CD4-positive, alpha-beta memory T cell (primary cell): ENCODE data around the gene ERC2. TPM values are rescaled to one million over a fixed set of nuclear protein-coding genes. Genes with fewer than 3 reads are reported as not detected.

Experiments
- CTCF ChIA-PET: fragments of 350-600 bp; sonication (Branson Sonifier 250); formaldehyde crosslinking; loops from one replicate; lab custom pipeline; 2021; ENCODE audit warnings: inconsistent platforms; ENCODE audit not compliant: partially characterized antibody; lab: Charles Lee
- POLR2A ChIA-PET: fragments of 350-600 bp; sonication (Branson Sonifier 250); formaldehyde crosslinking; loops from one replicate; lab custom pipeline; 2021; ENCODE audit not compliant: partially characterized antibody; lab: Charles Lee
- DNase-seq, 5 donors: peaks; one replicate each; pipeline versions ENCODE4 v3.0.0 to v3.0.0-alpha.2; 2020 to 2022; ENCODE audit warnings: mixed read lengths in 1 of 5
- H3K27ac ChIP-seq: one replicate; pipeline ENCODE4 v1.7.0; 2013; ENCODE audit warnings: low read depth, low read length
- H3K27me3 ChIP-seq: 2 replicates; pipeline ENCODE4 v1.7.0; 2013; ENCODE audit warnings: mild to moderate bottlenecking, low read length, moderate library complexity; ENCODE audit not compliant: insufficient read depth
- H3K36me3 ChIP-seq: 2 replicates; pipeline ENCODE4 v1.7.0; 2013; ENCODE audit warnings: mild to moderate bottlenecking, low read length, moderate library complexity; ENCODE audit not compliant: insufficient read depth
- H3K4me1 ChIP-seq: 2 replicates; pipeline ENCODE4 v1.7.0; 2013; ENCODE audit warnings: mild to moderate bottlenecking, low read length, moderate library complexity; ENCODE audit not compliant: insufficient read depth
- H3K4me3 ChIP-seq, 2 donors: one replicate each; pipeline ENCODE4 v1.7.0; 2013; ENCODE audit warnings: low read length in 2 of 2, mild to moderate bottlenecking in 1 of 2
- H3K9me3 ChIP-seq, 2 donors: one replicate each; pipeline ENCODE4 v1.7.0; 2013; ENCODE audit warnings: low read length in 2 of 2, control low read depth in 1 of 2; ENCODE audit not compliant: control insufficient read depth in 1 of 2
- H3K27ac Mint-ChIP-seq, 7 donors: one replicate each; pipeline ENCODE4 v1.8.0; 2020 to 2021; ENCODE audit warnings: mixed read lengths in 7 of 7, mild to moderate bottlenecking in 6 of 7, inconsistent platforms in 3 of 7, moderate library complexity in 3 of 7
- H3K27me3 Mint-ChIP-seq, 2 donors: one replicate each; pipeline ENCODE4 v1.8.0; 2020 to 2021; ENCODE audit warnings: mixed read lengths in 2 of 2
- H3K36me3 Mint-ChIP-seq, 2 donors: one replicate each; pipeline ENCODE4 v1.8.0; 2020 to 2021; ENCODE audit warnings: mixed read lengths in 2 of 2, inconsistent platforms in 1 of 2, mild to moderate bottlenecking in 1 of 2
- H3K4me1 Mint-ChIP-seq, 4 donors: one replicate each; pipeline ENCODE4 v1.8.0; 2020 to 2021; ENCODE audit warnings: mixed read lengths in 4 of 4, mild to moderate bottlenecking in 1 of 4
- H3K4me3 Mint-ChIP-seq, 8 donors: one replicate each; pipeline ENCODE4 v1.8.0; 2020 to 2021; ENCODE audit warnings: mixed read lengths in 8 of 8, mild to moderate bottlenecking in 7 of 8, moderate library complexity in 6 of 8, inconsistent platforms in 3 of 8
- H3K9me3 Mint-ChIP-seq, 8 donors: one replicate each; pipeline ENCODE4 v1.8.0; 2020 to 2021; ENCODE audit warnings: mixed read lengths in 8 of 8, mild to moderate bottlenecking in 5 of 8, inconsistent platforms in 3 of 8, moderate library complexity in 1 of 8
- intact Hi-C: fragments of 100-400 bp; cut with micrococcal nuclease; formaldehyde crosslinking; loops from one replicate; pipeline ENCODE4 v1.15.1; 2023
- polyA plus RNA-seq, 2 donors: library from polyadenylated mRNA; unstranded; fragments of 300-500 nt; fragmentation: Illumina TruSeq; gene quantifications; one replicate each; pipeline ENCODE4 v1.2.3, GENCODE V29; 2021
- total RNA-seq, 2 experiments: library from RNA; stranded (reverse); gene quantifications; one replicate each; pipeline ENCODE4 v1.2.3, GENCODE V29; 2021

The ERC2 gene
- total and polyA plus RNA-seq, 4 experiments from 2014 or later: not detected

DNA sequence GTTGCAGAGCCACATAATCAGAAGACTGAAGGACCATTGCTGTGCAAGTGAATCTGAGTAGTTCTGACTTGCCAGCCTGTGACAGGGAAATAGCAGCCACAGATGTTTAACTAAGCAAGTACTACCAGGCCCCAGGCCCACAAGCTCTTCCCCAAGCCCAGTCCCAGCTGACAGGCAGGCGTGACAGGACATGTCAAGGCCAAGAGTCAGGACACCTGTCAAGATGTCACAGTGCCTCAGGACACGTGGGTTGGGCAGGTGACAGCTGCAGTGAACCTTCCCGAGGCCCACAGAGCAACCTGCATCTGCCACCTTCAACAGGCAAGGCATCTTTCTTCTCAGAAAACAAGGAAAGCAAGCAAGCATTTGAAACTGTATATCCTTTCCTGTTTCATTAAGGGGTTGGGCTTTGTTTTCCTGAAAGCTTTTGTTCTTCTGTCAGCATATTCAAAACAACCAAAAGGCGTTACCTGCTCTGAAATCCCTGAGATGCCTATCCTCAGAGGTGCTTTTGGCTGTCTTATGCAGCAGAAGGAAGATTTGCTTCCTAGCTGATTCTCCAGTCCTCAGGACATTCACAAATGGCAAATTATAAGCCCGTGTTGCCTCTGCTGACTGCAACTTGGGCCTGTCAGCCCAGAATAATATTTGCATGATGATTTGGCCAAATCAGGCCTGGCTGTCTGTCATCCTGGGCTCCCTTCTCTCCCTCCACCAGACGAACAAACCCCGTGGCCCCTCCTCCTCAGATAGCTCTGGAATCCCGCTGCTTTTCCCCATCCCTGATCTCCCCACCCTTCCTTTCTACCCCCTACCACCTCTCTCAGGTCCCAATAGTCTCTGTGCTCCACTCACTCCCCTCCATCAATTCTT is 809.3 kb downstream of the ERC2 start:
- ChIA-PET CTCF (no interaction called here), POLR2A (no interaction called here)
- no peaks in the 10 kb centered on the region for H3K36me3 ChIP-seq
- H3K27ac ChIP-seq: no peak overlapping the region
- H3K4me1 ChIP-seq: no peaks in the 10 kb centered on the region
- H3K4me3 Mint-ChIP-seq: no peak overlapping the region
- DNase-seq: no peak
- H3K27me3 Mint-ChIP-seq: peaks cover 0 to 3% of the 10 kb centered on the region in 2 donors
- H3K4me1 Mint-ChIP-seq: no peaks in the 10 kb centered on the region
- no peaks in the 10 kb centered on the region for H3K36me3 Mint-ChIP-seq
- no peaks in the 10 kb centered on the region for H3K9me3 ChIP-seq
- no peaks in the 10 kb centered on the region for H3K27me3 ChIP-seq
- no peak overlapping the region for H3K4me3 ChIP-seq
- intact Hi-C loops: no loop called here
- peaks cover 0 to 4% (median 0%) of the 10 kb centered on the region in 8 donors for H3K9me3 Mint-ChIP-seq
- no peak overlapping the region for H3K27ac Mint-ChIP-seq

GRCh38 chr3:55658270-55658669 is 810.0 kb downstream of the ERC2 start:
- DNase-seq: no peak
- Histone ChIP-seq H3K27ac (no peak overlapping the region), H3K4me3 (no peak overlapping the region), H3K36me3 (no peaks in the 10 kb centered on the region), H3K27me3 (no peaks in the 10 kb centered on the region), H3K9me3 (no peaks in the 10 kb centered on the region), H3K4me1 (no peaks in the 10 kb centered on the region)
- ChIA-PET CTCF (no interaction called here), POLR2A (no interaction called here)
- Mint-ChIP-seq H3K4me1 (no peaks in the 10 kb centered on the region), H3K4me3 (no peak overlapping the region), H3K9me3 (peaks cover 0 to 2% (median 0%) of the 10 kb centered on the region in 8 donors), H3K27ac (peak overlapping the region in 1 of 7 donors; percentile 13), H3K36me3 (no peaks in the 10 kb centered on the region), H3K27me3 (peaks cover 0 to 3% of the 10 kb centered on the region in 2 donors)
- intact Hi-C loops: no loop called here

- H3K36me3 Mint-ChIP-seq: no peaks in the 10 kb centered on the region
- Histone ChIP-seq H3K27me3 (no peaks in the 10 kb centered on the region), H3K36me3 (no peaks in the 10 kb centered on the region), H3K4me1 (no peaks in the 10 kb centered on the region), H3K27ac (no peak overlapping the region), H3K9me3 (no peaks in the 10 kb centered on the region), H3K4me3 (no peak overlapping the region)
- no peak overlapping the region for H3K4me3 Mint-ChIP-seq
- H3K9me3 Mint-ChIP-seq: no peaks in the 10 kb centered on the region
- no peak for DNase-seq
- H3K27me3 Mint-ChIP-seq: no peaks in the 10 kb centered on the region
- no peak overlapping the region for H3K27ac Mint-ChIP-seq
- H3K4me1 Mint-ChIP-seq: no peaks in the 10 kb centered on the region
- intact Hi-C loops: no loop called here
- ChIA-PET CTCF (no interaction called here), POLR2A (no interaction called here)
Measured at GRCh38 chr3:55655544-55655943, 812.7 kb downstream of the ERC2 start.

DNA sequence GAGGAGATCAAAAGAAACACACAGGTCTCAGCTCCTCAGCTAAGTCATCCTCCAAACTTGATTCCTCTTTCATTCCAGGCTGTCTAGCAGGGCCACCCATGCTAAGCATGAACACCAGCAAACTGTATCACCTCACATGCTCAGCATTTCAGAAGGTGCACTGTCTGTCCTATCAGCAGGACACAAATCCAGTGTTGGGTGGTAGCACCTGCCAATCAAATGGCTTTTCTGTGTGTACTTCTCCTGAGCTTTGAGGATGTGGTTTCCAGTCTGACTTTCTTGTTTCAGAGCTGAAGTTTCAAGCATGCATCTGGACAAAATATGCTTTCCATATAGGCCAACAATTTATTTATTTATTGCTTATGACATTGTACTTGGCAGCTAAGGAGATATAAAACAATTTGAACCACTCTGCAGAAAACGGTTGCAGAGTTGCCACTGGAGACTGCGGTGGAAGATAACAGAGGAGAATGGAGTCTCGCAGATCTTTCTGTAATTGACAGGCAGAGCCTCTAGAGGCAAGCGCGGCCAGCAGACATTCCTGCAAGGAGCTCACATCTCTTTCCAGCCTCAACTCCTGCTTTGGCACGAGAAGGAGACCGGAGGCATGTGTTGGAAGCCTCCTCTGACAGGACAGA is 814.0 kb downstream of the ERC2 start:
- Histone ChIP-seq H3K4me1 (no peaks in the 10 kb centered on the region), H3K36me3 (no peaks in the 10 kb centered on the region), H3K27ac (no peak overlapping the region), H3K4me3 (no peak overlapping the region), H3K9me3 (no peaks in the 10 kb centered on the region), H3K27me3 (no peaks in the 10 kb centered on the region)
- Mint-ChIP-seq H3K9me3 (peaks cover 0 to 1% (median 0%) of the 10 kb centered on the region in 8 donors), H3K27me3 (no peaks in the 10 kb centered on the region), H3K4me3 (no peak overlapping the region), H3K4me1 (no peaks in the 10 kb centered on the region), H3K27ac (no peak overlapping the region), H3K36me3 (no peaks in the 10 kb centered on the region)
- CTCF ChIA-PET: no interaction called here
- DNase-seq: no peak
- POLR2A ChIA-PET: no interaction called here
- intact Hi-C loops: no loop called here

DNA sequence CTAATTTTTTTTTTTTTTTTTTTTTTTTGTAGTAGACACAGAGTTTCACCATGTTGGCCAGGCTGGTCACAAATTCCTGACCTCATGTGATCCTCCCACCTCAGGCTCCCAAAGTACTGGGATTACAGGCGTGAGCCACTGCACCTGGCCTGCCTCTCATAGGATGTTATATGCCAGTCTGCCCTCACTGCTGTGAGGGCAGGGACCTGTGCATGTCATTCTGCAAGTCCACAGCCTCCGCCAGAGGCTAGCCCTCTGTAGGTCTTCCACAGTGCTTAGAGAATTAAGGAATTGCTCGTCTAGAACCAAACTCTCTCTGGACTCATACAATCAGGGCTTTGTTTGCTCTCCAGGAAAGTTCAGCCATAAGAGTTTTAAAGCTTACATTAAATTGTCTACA is 817.3 kb downstream of the ERC2 start:
- H3K4me1 ChIP-seq: no peaks in the 10 kb centered on the region
- POLR2A ChIA-PET: no interaction called here

DNA sequence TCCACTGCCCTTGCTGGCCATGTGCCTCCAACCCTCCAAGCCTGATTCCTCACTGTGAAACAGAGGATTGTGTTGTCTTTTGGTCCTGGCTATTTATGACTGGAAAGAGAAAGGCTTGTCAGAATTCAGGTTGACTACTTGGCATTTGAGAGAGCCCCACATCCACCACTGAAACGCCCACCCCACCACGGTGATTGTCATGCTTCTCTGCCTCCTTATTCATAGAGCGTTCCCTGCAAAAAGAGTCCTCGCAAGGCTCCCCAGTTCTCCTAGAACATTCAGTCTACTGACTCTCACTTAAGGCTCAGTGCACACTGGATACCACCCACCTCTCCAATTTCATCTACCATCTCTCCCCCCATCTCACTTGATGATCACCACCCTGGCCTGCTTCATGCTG is 818.3 kb downstream of the ERC2 start:
- Mint-ChIP-seq H3K4me1 (no peaks in the 10 kb centered on the region), H3K4me3 (no peak overlapping the region), H3K36me3 (no peaks in the 10 kb centered on the region), H3K9me3 (peaks cover 0 to 12% (median 0%) of the 10 kb centered on the region in 8 donors), H3K27me3 (no peaks in the 10 kb centered on the region), H3K27ac (no peak overlapping the region)
- Histone ChIP-seq H3K27ac (no peak overlapping the region), H3K36me3 (no peaks in the 10 kb centered on the region), H3K9me3 (no peaks in the 10 kb centered on the region), H3K27me3 (no peaks in the 10 kb centered on the region), H3K4me1 (no peaks in the 10 kb centered on the region), H3K4me3 (no peak overlapping the region)
- no peak for DNase-seq
- intact Hi-C loops: no loop called here
- POLR2A ChIA-PET: no interaction called here
- CTCF ChIA-PET: no interaction called here

More for the DNA sequence above, 817.3 kb downstream of the ERC2 start:
- CTCF ChIA-PET: no interaction called here
- Histone ChIP-seq H3K4me3 (no peak overlapping the region), H3K36me3 (no peaks in the 10 kb centered on the region), H3K9me3 (no peaks in the 10 kb centered on the region), H3K27me3 (no peaks in the 10 kb centered on the region), H3K27ac (no peak overlapping the region)
- peaks cover 0 to 12% (median 0%) of the 10 kb centered on the region in 8 donors for H3K9me3 Mint-ChIP-seq
- no peak for DNase-seq
- no peak overlapping the region for H3K4me3 Mint-ChIP-seq
- H3K27me3 Mint-ChIP-seq: no peaks in the 10 kb centered on the region
- intact Hi-C loops: no loop called here
- H3K4me1 Mint-ChIP-seq: no peaks in the 10 kb centered on the region
- H3K36me3 Mint-ChIP-seq: no peaks in the 10 kb centered on the region
- no peak overlapping the region for H3K27ac Mint-ChIP-seq

DNA sequence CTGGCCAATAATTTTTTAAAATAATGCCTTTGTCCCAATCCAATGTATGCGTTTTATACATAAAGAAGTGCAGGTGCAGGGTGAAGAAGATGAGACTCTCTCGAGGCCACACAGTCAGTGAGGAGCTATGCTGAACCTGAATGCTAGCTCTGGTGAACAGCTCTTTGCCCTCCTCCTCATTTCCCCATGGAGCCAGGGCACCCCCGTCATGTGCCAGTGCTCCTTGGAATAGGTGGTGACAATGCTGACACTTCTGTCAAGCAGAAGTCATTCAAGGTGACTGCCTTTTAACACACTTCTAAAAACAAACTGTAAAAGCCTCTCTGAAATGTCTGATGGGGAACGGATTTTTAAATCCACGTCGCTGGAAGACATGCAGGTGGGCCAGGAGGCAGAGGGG is 818.7 kb downstream of the ERC2 start:
- H3K4me1 ChIP-seq: no peaks in the 10 kb centered on the region
- DNase-seq: no peak
- H3K4me3 Mint-ChIP-seq: no peak overlapping the region
- H3K36me3 Mint-ChIP-seq: no peaks in the 10 kb centered on the region
- no peak overlapping the region for H3K4me3 ChIP-seq
- CTCF ChIA-PET: no interaction called here
- intact Hi-C loops: no loop called here
- no peak overlapping the region for H3K27ac ChIP-seq
- no peak overlapping the region for H3K27ac Mint-ChIP-seq
- peaks cover 0 to 12% (median 0%) of the 10 kb centered on the region in 8 donors for H3K9me3 Mint-ChIP-seq
- POLR2A ChIA-PET: no interaction called here
- H3K4me1 Mint-ChIP-seq: no peaks in the 10 kb centered on the region
- H3K27me3 Mint-ChIP-seq: no peaks in the 10 kb centered on the region
- H3K36me3 ChIP-seq: no peaks in the 10 kb centered on the region
- no peaks in the 10 kb centered on the region for H3K9me3 ChIP-seq
- no peaks in the 10 kb centered on the region for H3K27me3 ChIP-seq
